Kidney tubule cell (primary cell): Measurements from ENCODE around the gene TBL1XR1.
"Not testable (repeated sequence)": the region's sequence is repeated elsewhere in the genome, so short reads cannot be mapped to it uniquely, and the experiment has no call there.

Experiments used
- DNase-seq: peaks from one replicate; pipeline ENCODE4 v3.0.0-alpha.2; 2018; ENCODE audit warnings: low spot score

TBL1XR1 gene

DNA sequence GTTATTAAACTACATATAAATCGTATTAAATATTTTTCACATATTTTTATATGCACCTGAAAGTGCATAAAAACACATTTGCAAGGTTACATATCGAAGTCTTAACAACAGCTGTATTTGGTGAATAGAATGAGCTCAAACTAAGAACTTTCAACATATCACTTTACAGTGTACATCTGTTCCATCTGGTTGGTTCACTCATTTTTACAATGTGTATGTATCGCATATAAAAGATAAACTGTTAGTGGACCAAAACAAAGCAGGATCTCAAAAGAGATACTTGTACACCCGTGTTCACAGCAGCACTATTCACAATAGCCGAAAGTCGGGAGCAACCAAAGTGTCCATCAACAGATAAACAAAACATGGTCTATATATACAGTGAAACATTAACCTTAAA, 55.8 kb downstream of the TBL1XR1 start:
- DNase-seq: no peak

DNA sequence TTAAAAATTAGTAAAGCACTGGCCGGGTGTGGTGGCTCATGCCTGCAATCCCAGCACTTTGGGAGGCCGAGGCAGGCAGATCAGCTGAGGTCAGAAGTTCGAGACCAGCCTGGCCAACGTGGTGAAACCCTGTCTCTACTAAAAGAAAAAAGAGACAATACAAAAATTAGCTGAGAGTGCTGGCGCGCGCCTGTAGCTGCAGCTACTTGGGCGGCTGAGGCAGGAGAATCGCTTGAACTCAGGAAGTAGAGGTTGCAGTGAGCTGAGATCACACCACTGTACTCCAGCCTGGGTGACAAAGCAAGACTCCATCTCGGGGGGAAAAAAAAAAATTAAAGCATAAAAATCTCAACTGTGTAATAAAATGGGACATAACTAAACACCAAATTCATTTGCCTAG, 58.1 kb downstream of the TBL1XR1 start:
- not testable (repeated sequence) for DNase-seq

DNA sequence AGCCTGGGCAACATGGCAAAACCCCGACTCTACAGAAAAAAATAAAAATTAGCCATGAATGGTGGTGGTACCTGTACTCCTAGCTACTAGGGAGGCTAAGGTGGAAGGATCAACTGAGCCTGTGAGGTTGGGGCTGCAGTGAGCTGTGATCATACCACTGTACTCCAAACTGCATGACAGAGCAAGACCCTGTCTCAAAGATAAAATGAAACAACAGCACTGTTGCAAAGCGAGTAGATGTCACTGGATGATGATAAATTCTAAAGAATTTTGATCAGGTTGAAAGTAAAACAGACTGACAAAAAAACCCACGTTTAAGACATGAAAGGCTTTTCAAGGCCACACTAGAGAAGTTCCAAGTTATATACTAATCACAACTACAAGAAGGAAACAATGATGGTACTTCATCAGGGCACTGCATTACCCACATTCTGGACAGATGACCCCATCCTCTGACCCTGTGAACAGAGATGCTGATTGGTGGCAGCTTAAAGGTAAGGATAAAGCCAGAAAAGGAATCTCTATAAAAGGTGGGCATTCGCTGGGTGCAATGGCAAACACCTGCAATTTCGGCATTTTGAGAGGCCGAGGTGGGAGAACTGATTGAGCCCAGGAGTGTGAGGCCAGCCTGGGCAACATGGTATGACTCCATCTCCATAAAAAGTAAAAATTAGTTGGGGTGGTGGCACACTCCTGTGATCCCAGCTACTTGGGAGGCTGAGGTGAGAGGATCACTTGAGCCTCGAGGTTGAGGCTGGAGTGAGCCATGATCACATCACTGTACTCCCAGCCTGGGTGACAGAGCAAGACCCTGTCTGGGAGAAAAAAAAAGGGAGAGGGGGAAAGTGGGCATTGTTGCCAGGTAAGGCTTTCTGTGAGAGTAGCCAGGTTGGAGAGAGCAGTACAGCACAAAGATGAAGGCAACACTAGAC, 59.2 kb downstream of the TBL1XR1 start:
- no peak for DNase-seq

DNA sequence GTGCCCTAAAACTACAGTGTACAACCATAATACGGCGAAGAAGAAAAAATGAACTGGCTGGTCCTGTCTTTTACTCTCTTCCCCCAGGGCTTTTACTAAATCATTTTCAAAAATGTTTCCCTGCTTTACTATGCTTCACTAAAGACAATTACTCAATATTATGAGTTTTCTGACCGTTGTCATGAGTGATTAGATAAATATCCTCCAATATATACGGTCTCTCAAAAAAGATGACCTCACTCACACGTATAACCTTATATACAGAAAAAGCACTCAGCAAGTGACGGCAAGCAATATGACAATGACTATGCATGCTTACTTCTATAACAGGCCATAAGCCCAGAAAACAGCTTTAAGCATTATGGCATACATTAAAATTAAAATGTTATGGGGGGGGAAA, 60.5 kb downstream of the TBL1XR1 start:
- no peak for DNase-seq

DNA sequence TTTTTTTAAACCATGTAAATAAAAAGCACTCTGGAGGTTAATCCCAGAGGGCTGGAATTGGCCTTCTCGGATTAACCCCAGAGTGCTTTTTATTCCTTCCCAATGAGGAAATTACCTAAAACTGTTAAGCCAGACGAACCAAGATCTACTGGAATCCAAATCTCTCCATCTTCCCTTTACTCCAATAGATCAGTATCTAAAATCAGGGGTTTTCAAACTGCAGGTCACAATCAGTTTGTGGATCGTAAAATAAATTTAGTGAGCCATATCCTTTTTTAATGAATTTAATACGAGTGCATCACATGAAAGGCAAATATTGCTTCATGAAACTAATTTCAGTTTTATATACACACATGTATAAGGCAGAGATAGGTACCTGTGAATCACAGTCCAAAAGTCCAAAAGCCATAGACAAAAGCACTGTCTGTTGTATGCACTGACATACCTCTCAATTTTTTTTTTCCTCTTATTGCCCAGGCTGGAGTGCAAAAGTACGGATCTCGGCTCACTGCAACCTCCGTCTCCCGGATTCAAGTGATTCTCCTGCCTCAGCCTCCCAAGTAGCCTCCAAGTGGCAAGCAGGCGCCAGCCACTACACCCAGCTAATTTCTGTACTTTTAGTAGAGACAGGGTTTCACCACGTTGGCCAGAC, 61.3 kb downstream of the TBL1XR1 start:
- DNase-seq: no peak

DNA sequence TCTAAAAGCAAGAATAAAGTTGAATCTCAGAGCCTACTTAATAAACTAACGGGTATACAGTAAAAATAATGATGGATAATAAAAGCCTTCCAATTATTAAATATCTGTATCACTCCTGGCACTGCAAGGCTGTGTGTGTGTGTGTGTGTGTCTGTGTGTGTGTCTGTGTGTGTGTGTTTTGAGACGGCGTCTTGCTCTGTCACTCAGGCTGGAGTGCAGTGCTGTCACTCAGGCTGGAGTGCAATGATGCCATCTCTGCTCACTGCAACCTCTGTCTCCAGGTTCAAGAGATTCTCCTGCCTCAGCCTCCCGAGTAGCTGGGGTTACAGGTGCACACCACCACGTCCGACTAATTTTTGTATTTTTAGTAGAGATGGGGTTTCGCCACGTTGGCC, 62.5 kb downstream of the TBL1XR1 start:
- no peak for DNase-seq

DNA sequence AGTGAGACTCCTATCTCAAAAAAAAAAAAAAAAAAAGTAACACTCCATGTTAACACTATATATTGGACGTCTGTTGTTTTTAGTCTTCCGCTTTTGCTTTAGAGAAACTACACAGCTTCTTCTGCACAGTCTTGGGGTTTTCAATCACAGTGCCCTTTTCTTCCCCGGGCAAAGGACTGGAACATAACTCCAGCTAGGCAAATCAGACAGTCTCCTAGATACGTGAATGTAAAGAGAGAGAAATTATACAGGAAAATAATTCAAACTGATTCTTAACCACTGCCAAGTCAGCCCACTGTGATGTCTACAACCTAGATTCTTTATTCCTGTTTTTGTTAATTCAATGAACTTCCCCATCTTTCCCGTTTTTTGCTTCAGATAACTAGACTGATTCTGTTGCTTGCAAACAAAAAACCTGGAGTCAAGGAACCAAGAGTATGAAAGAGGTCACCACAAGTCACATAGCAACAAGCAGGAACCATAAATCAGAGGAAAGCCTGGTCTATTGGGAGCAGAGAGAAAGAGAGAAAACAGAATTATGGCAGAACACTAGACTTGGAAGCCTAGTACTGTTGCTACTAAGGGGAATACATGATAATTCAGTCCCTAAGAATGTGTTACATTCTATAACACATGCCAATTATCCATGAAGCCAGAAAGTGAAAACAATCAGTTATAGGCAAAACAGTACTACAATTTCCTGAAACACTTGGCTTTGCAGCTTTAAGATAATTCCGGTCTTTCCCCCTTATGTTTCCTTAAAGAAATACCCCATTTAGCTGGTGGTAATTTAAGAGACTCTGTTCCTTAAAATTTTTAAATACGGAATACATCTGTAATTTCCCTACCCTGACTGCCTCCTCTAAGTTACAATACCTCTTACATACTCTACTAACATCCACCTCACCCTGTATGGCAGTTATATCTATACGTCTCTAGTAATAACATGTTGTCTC, 63.1 kb downstream of the TBL1XR1 start:
- no peak for DNase-seq

DNA sequence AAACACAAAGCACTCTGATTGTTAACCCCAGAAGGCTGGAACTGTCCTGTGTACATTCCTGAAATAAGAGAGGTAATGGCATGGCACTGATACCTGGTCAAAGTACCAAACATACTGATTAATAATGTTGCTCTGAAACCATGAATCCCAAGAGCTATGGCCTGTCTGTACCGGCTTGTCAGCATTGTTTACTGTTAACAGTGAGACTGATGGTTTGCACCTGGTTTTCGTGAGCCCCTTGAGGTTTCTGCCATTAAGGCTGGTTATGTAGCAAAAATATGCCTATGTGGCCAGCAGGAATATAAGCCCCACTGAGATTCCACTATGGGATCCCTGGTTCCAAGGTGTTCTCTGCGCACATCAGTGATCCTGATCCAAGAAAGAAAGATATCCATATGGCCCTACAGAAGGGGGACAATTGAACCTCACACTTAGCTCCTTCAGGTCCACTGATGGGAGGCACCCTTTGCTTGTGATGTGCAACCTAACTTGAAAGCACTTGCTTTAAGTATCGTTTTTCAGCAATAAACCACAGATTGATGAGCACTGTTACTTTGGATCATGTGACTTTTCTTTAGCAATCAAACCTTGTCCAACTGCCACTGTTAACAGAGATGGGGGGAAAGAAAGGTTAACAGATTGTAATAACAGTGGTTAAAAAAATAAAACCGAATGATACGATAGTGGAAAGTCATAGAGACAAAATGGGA, 65.2 kb downstream of the TBL1XR1 start:
- no peak for DNase-seq

DNA sequence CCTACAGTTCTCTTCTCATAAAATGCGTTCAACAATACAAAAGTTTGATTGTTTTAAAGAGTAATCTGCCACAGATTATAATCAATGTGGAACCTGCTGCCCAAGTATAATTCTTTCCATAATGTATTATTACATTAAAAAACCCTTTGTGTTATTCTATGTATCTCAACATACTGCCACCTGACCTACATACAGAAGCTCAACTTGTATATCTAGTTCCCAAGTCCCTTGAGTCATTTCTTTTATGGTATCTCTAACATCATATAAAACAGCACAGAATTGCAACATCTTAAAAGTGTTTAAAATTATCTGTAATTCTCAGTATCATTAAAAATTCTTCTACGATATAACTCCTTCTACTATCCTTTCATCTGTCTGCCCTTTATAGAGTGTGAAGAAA, 70.3 kb downstream of the TBL1XR1 start:
- DNase-seq: no peak

DNA sequence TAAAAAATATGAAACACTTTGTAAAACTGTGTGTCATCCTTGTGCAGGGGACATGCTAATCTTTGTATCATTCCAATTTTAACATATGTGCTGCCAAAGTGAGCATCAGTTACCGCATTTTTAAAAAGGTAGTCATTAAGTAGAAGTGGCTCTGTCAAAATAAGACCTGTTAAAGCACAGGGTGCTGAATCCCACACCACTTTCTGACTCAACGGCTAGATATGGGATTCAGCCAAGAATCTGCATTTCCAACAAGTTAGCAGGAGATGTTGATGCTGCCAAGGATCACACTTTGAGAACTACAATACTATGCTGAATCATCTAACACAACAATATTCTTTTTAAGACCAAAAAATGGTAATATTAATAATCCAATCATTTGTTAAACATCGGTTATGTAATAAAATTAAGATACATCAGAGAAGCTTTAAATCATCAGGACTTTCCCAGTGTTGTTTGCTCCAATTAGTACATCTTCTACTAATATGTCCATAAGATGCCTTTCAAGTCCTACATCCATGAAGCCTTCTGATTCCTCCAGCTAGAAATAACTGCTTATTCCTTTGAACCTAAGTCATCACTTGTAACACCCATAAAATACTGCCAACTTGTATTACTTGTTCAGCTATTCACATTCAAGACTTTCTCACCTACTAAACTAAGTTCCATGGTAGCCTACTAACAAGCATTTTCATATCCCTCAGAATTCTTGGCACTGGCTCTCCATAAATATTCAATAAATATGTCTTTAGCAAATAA, 71.1 kb downstream of the TBL1XR1 start:
- peak; percentile 82 for DNase-seq

DNA sequence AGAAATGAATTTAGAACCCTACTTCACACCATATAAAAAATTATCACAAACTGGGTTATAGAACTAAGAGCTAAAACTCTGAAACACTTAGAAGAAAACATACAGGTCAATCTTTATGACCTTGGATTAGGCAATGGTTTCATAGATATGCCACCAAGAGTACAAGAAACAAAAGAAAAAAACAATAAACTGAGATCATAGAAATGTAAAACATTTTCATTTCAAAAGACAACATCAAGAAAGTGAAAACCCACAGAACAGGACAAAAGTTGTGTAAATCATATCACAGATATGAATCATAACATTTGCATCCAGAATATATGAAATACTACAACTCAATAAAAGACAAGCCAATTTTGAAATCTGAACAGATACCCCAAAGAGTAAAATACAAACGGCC, 72.4 kb downstream of the TBL1XR1 start:
- DNase-seq: no peak

DNA sequence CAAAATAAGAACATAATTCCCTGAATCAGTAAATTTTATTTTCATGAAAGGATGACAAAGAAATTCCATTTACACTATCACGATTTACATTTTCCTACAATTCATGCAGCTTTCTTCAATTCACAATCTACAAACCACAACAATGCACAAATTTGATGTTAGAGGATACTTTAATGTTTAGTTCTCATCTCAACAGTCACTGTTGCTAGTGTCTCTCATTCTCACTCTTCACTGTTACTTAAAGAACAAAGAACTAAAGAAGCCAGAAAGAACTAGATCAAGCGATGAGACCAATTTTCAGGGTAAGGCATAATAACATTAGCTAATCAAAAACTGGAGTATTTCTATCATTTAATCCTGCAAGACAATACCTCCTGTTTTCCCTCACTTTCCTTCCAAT, 73.5 kb downstream of the TBL1XR1 start:
- no peak for DNase-seq

DNA sequence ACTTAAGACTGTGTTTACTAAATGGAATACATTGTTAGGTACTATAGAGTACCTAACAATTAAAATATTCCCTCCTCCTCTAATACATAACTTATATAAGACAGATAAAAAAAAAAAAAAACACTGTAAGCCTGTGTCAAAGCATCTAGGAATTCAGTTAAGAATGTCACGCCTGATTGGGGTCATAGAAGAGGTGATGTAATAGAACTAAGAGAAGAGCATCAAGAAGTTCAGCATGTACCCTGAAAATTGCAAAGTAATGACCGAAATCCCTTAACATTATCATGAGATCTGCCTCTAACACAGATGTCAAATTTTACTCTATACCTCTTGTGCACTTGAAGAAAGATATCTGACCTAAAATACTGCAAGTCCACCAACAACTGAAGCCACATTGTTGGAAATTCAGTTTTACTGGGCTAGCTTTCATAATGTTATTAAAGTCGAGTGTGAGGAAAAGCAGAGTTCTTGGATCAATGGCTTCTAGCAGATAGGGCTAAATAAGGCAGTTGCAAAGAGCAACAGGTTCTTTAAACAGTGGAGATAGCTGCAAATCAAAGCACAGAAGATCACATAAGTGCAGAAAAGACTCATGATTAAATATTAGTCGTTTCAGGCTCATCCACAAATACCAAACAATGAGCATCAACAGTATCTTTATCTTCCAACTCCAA, 75.0 kb downstream of the TBL1XR1 start:
- peak; percentile 73 for DNase-seq

DNA sequence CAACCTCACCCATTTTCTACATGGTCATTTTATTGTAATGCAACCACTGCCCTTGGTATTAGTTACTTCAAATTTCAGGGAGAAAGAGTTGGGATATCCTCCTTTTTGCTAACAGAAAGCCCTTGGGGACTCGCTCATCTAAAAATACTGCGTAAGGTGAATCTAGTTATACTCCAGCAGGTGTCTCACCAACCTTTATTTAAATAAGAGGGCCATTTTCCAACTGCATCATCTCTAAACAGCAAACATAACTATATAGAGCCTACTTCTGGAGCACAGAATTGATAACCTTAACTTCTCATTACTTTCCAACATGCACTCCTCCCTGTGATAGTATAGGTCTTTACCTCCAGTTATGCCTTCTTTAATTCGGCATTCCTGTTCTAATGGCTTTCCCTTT, 77.5 kb downstream of the TBL1XR1 start:
- no peak for DNase-seq

DNA sequence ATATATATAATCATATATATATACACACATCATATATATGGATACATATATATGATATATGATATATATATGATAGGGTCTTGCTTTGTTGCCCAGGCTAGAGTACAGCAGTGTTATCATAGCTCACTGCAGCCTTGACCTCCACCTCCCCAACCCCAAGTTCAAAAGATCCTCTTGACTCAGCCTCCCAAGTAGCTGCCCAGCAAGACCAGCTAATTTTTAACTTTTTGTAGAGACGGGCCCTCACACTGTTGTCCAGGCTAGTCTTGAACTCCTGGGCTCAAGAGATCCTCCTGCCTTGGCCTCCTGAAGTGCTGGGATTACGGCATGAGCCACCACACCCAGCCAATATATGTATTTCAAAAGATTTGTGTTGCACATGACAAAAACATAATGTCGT, 83.0 kb downstream of the TBL1XR1 start:
- no peak for DNase-seq

DNA sequence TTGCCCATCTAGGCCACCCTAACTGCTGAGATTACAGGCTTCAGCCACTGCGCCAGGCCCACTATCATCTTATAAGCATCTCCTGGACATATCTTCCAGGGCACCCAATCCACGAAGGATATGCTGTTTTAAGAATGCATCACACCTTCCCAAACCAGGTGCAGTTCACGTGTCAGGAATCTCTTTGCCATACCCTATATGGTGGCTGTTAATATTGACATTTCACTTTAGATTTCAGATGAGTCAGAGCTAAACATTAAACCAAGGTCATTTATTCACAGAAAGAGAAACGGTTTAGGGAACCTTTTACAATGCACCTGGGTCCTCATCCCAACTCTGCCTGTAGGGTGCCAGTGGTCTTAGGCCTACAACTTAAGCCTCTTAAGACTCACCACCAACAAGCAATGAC, 85.7 kb downstream of the TBL1XR1 start:
- DNase-seq: peak; percentile 40

DNA sequence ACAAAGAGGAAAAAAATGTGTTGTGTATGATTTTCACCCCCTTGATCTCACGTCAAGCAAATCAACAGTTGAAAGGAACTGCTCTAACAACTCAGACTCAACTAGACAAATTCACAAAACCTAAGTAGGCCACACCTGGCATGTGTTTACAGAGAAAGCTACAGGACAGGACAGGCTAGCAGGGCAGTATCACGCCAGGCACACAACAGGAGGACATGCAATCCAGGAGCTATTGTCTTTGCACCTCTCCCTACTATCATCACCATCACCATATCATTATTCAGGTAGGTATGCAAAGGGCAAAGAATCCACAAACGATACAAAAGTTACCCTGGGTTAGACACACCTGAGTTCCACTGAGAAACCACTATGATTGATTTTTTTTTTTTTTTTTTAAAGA, 86.4 kb downstream of the TBL1XR1 start:
- no peak for DNase-seq

DNA sequence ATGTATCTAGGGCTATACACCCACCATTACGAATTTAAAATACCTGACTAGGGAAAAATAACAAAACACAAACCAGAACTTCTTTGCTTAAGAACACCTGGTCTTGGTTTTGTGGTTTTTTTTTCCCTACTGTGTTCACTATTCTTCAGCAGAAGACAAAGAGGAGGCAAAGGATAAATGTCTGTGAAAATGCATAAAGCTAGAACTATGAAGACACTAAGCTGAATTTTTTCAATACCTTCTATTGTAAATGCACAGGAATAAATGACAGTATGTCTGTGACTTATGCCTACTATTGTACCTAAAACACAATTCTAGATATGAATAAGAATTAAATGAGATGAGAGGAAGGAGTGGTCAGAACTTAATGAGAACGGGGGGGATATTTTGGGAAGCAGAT, 86.9 kb downstream of the TBL1XR1 start:
- DNase-seq: no peak

DNA sequence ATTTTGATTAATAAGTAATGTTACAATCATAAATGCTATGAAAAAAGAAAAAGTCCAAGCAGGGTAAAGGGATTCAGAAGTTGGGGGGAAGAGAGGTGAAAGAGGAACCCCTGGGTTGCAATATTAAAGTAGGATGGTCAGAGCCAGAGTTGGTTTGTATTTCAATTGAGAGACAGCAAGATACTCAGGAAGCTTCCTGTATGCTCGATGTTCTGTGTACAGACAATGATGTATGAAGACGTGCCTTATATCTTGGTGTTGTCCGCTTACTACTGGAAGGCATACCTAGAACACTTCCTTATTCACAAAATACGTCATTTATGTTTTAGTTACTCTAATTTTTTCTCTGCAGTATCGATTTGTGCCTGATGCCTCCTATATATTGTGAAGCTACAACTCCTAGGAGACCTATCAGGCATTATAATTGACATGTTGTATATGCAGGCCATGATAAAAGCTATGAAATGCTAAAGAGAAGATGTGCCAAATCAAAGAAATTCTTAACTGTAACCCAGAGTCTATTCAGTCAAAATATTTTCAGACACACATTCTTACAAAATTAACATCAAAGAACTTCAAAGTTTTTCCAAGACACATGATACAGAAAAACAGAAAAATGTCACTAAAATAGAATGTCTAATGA, 87.5 kb downstream of the TBL1XR1 start:
- DNase-seq: no peak

DNA sequence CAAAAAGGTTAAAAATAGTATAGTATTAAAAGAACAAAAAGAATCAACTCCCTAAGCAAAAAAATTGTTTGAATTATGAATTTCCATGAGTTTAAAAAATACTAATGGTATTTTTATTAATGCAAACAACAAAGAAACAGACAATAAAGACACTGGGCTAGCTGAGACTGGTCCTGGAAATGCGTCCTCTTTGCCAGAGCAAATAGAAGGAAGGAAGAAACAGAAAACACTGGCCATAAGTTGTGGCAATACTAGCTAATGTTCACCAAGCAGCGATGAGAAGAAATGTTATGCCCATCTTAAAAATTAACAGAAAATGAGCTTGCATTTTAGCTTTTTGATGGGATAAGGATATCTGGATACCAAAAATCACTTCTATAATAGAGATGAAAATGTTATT, 88.6 kb downstream of the TBL1XR1 start:
- no peak for DNase-seq
